ENCODE results near the gene DENND1B. TPM values are rescaled to one million over a fixed set of nuclear protein-coding genes. Genes with fewer than 3 reads are reported as not detected.

Gene DENND1B
- total and polyA plus RNA-seq, 2 of the 13 experiments (the other 11 are each of a cell fraction or from before 2014, with no cell fraction given) = 2.6 to 5.7 TPM

GRCh38 chr1:197686702-197687355 lies 88.5 kb downstream of the DENND1B start:
- intact Hi-C loops (cut with micrococcal nuclease; ENCODE audit: unreplicated experiment) (no loop called here), in situ Hi-C loops (cut with HindIII; ENCODE audit: extremely low pct_ligation_motif_present, low pct_unique_long_range_greater_than_20kb) (no loop called here)
- Histone ChIP-seq H4K20me1 (ENCODE audit: insufficient read depth, low read length) (no peaks in the 10 kb centered on the region), H3K4me3 (replicated peaks in 1 of 3; ENCODE audit: insufficient read depth in 1 of 3, low read depth in 2 of 3, low read length in 3 of 3) (no peak overlapping the region), H3K36me3 (replicated peaks in 1 of 2; ENCODE audit: control insufficient read depth in 1 of 2, insufficient read depth in 2 of 2, low read length in 2 of 2) (no peaks in the 10 kb centered on the region), H3K79me2 (ENCODE audit: insufficient read depth, low read length) (no peaks in the 10 kb centered on the region), H3K4me2 (ENCODE audit: low read depth, low read length) (no peak overlapping the region), H3K9ac (ENCODE audit: insufficient read depth, low read depth, low read length) (no peak overlapping the region), H3K4me1 (ENCODE audit: insufficient read depth, low read length) (peaks cover 7% of the 10 kb centered on the region), H3K27ac (ENCODE audit: extremely low read length, insufficient read depth, low read length) (no peak overlapping the region), H2AFZ (ENCODE audit: low read length) (no peak overlapping the region), H3K9me3 (ENCODE audit: low read length) (peaks cover 11% of the 10 kb centered on the region), H3K27me3 (ENCODE audit: control insufficient read depth in 1 of 2, insufficient read depth in 2 of 2, low read length in 2 of 2) (no peaks in the 10 kb centered on the region)
- FAIRE-seq = no peak
- whole genome bisulfite sequencing (ENCODE audit: low lambda C conversion rate) = 81% methylated on average over 6 of the region's 6 CpGs
- BruUV-seq (replicated peaks) = no TSS peak
- TF ChIP-seq ZNF282 (IDR thresholded peaks at IDR 0.05; ENCODE audit: partially characterized antibody) = no peak
- no peak for TF ChIP-seq HMGA1 (CRISPR knock-in tag; conservative IDR thresholded peaks at IDR 0.05)
- no peak for TF ChIP-seq ZBTB42 (CRISPR knock-in tag; IDR thresholded peaks at IDR 0.05)
- TF ChIP-seq MBNL3 (CRISPR knock-in tag; conservative IDR thresholded peaks at IDR 0.05) = no peak
- TF ChIP-seq EEA1 (CRISPR knock-in tag; IDR thresholded peaks at IDR 0.05; ENCODE audit: borderline replicate concordance) = no peak
- TF ChIP-seq, protein P1, sequence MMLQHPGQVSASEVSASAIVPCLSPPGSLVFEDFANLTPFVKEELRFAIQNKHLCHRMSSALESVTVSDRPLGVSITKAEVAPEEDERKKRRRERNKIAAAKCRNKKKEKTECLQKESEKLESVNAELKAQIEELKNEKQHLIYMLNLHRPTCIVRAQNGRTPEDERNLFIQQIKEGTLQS (CRISPR knock-in tag; IDR thresholded peaks at IDR 0.05) = no peak
- ATAC-seq = no peak
- ChIA-PET CTCF (ENCODE audit: low intra/inter-chr PET ratio, low total read pairs) (no interaction called here), POLR2A (no interaction called here)
- DNase-seq (ENCODE audit: low spot score) = no peak

GRCh38 chr1:197686231-197686630 lies 89.0 kb downstream of the DENND1B start:
- Histone ChIP-seq H3K36me3 (replicated peaks in 1 of 2; ENCODE audit: control insufficient read depth in 1 of 2, insufficient read depth in 2 of 2, low read length in 2 of 2) (no peaks in the 10 kb centered on the region), H3K79me2 (ENCODE audit: insufficient read depth, low read length) (no peaks in the 10 kb centered on the region), H3K27me3 (ENCODE audit: control insufficient read depth in 1 of 2, insufficient read depth in 2 of 2, low read length in 2 of 2) (no peaks in the 10 kb centered on the region), H3K27ac (ENCODE audit: extremely low read length, insufficient read depth, low read length) (no peak overlapping the region), H3K4me3 (replicated peaks in 1 of 3; ENCODE audit: insufficient read depth in 1 of 3, low read depth in 2 of 3, low read length in 3 of 3) (no peak overlapping the region), H3K4me2 (ENCODE audit: low read depth, low read length) (no peak overlapping the region), H3K4me1 (ENCODE audit: insufficient read depth, low read length) (peaks cover 1% of the 10 kb centered on the region), H2AFZ (ENCODE audit: low read length) (no peak overlapping the region), H3K9me3 (ENCODE audit: low read length) (peaks cover 11% of the 10 kb centered on the region), H3K9ac (ENCODE audit: insufficient read depth, low read depth, low read length) (no peak overlapping the region), H4K20me1 (ENCODE audit: insufficient read depth, low read length) (no peaks in the 10 kb centered on the region)
- no TSS peak for BruUV-seq (replicated peaks)
- FAIRE-seq = no peak
- no peak for ATAC-seq
- in situ Hi-C loops (cut with HindIII; ENCODE audit: extremely low pct_ligation_motif_present, low pct_unique_long_range_greater_than_20kb) (no loop called here), intact Hi-C loops (cut with micrococcal nuclease; ENCODE audit: unreplicated experiment) (no loop called here)
- WGBS (ENCODE audit: low lambda C conversion rate) = 98% methylated on average over 2 of the region's 2 CpGs
- ChIA-PET CTCF (ENCODE audit: low intra/inter-chr PET ratio, low total read pairs) (no interaction called here), POLR2A (no interaction called here)
- no peak for DNase-seq (ENCODE audit: low spot score)
- TF ChIP-seq BRD4 (CRISPR knock-in tag; IDR thresholded peaks at IDR 0.05) = no peak
- no peak for TF ChIP-seq CAMTA2 (CRISPR knock-in tag; IDR thresholded peaks at IDR 0.05; ENCODE audit: borderline replicate concordance)
- no peak for TF ChIP-seq EZH2 (conservative IDR thresholded peaks at IDR 0.05; ENCODE audit: low read depth, low read length)
- no peak for TF ChIP-seq SNAPC2 (CRISPR knock-in tag; IDR thresholded peaks at IDR 0.05)
- TF ChIP-seq HDAC6 (IDR thresholded peaks at IDR 0.05; ENCODE audit: low read depth, low read length) = no peak
- TF ChIP-seq, protein P2, sequence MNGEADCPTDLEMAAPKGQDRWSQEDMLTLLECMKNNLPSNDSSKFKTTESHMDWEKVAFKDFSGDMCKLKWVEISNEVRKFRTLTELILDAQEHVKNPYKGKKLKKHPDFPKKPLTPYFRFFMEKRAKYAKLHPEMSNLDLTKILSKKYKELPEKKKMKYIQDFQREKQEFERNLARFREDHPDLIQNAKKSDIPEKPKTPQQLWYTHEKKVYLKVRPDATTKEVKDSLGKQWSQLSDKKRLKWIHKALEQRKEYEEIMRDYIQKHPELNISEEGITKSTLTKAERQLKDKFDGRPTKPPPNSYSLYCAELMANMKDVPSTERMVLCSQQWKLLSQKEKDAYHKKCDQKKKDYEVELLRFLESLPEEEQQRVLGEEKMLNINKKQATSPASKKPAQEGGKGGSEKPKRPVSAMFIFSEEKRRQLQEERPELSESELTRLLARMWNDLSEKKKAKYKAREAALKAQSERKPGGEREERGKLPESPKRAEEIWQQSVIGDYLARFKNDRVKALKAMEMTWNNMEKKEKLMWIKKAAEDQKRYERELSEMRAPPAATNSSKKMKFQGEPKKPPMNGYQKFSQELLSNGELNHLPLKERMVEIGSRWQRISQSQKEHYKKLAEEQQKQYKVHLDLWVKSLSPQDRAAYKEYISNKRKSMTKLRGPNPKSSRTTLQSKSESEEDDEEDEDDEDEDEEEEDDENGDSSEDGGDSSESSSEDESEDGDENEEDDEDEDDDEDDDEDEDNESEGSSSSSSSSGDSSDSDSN (CRISPR knock-in tag; IDR thresholded peaks at IDR 0.05) = no peak
- no peak for TF ChIP-seq ZNF224 (CRISPR knock-in tag; IDR thresholded peaks at IDR 0.05)
- no peak for TF ChIP-seq JUND (CRISPR knock-in tag; IDR thresholded peaks at IDR 0.05)
- TF ChIP-seq SNRNP70 (IDR thresholded peaks at IDR 0.05; ENCODE audit: low read depth, low read length) = no peak
- no peak for TF ChIP-seq ZNF709 (CRISPR knock-in tag; IDR thresholded peaks at IDR 0.05)
- TF ChIP-seq CHD4 (IDR thresholded peaks at IDR 0.05; ENCODE audit: borderline replicate concordance, low read length) = no peak
- no peak for TF ChIP-seq SNAPC5 (CRISPR knock-in tag; IDR thresholded peaks at IDR 0.05; ENCODE audit: borderline replicate concordance)
- no peak for TF ChIP-seq MBD4 (IDR thresholded peaks at IDR 0.05; ENCODE audit: borderline replicate concordance, low read length)
